Measurements from ENCODE around the gene ATP5F1B. TPM values are rescaled to one million over a fixed set of nuclear protein-coding genes. Genes with fewer than 3 reads are reported as not detected.

Gene ATP5F1B
- total RNA-seq, 1 donor from 2014 or later: 735 TPM

DNA sequence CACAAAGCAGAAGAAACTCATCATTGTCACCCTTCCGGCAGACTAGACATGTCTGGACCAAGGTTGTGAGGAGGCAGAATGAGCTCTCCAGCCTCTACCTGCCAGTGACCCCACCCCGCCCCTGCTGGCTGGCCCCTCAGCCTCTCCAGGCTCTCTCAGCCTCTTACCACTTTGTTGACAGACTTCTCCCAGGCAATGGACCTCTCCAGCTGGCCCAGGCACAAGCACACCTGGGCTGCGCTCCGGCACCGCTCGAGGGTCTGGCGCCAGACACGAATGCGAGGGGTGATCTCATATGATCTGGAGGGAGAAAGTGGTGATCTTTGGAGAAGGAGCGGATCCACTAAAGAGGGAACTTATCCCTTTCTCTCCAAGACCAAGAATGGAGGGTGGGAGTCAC, 46.0 kb downstream of the ATP5F1B start:
- peaks cover 11% of the 10 kb centered on the region for H3K27me3 Mint-ChIP-seq (ENCODE audit: unreplicated experiment)
- no peak overlapping the region for H3K27ac Mint-ChIP-seq (ENCODE audit: unreplicated experiment)
- peaks cover 7% of the 10 kb centered on the region for H3K9me3 Mint-ChIP-seq (ENCODE audit: unreplicated experiment)
- H3K36me3 Mint-ChIP-seq (ENCODE audit: unreplicated experiment): no peaks in the 10 kb centered on the region
- DNase-seq: no peak
- H3K4me1 Mint-ChIP-seq (ENCODE audit: low read depth, unreplicated experiment): peaks cover 5% of the 10 kb centered on the region
- TF ChIP-seq, protein P1, sequence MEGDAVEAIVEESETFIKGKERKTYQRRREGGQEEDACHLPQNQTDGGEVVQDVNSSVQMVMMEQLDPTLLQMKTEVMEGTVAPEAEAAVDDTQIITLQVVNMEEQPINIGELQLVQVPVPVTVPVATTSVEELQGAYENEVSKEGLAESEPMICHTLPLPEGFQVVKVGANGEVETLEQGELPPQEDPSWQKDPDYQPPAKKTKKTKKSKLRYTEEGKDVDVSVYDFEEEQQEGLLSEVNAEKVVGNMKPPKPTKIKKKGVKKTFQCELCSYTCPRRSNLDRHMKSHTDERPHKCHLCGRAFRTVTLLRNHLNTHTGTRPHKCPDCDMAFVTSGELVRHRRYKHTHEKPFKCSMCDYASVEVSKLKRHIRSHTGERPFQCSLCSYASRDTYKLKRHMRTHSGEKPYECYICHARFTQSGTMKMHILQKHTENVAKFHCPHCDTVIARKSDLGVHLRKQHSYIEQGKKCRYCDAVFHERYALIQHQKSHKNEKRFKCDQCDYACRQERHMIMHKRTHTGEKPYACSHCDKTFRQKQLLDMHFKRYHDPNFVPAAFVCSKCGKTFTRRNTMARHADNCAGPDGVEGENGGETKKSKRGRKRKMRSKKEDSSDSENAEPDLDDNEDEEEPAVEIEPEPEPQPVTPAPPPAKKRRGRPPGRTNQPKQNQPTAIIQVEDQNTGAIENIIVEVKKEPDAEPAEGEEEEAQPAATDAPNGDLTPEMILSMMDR (IDR thresholded peaks at IDR 0.05; ENCODE audit: partially characterized antibody, unreplicated experiment): no peak
- H3K4me3 Mint-ChIP-seq (ENCODE audit: unreplicated experiment): no peak overlapping the region

DNA sequence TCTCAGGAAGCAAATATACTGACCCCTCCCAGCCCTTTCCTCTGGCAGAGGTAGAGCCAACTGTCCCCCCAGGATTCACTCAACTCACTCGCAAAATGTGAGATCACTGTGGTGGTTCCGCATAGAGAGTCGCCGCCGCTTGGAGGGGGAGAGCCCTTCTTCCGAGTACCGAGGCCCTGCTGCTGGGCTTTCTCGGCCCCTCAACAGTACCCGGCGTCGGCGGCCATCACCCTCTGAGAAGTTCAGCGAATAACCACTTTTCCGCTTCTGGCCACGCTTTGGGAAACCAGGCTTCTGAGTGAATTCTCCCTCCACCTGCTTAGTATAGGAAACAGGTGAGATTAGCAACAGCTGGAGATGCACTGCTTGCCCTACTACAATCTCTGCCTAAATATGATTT, 46.7 kb downstream of the ATP5F1B start:
- no peak for DNase-seq
- Mint-ChIP-seq H3K4me1 (ENCODE audit: low read depth, unreplicated experiment) (peaks cover 10% of the 10 kb centered on the region), H3K36me3 (ENCODE audit: unreplicated experiment) (no peaks in the 10 kb centered on the region), H3K27me3 (ENCODE audit: unreplicated experiment) (peaks cover 13% of the 10 kb centered on the region), H3K27ac (ENCODE audit: unreplicated experiment) (no peak overlapping the region), H3K9me3 (ENCODE audit: unreplicated experiment) (peaks cover 6% of the 10 kb centered on the region), H3K4me3 (ENCODE audit: unreplicated experiment) (no peak overlapping the region)
- TF ChIP-seq, protein P1 (IDR thresholded peaks at IDR 0.05; ENCODE audit: partially characterized antibody, unreplicated experiment): no peak

DNA sequence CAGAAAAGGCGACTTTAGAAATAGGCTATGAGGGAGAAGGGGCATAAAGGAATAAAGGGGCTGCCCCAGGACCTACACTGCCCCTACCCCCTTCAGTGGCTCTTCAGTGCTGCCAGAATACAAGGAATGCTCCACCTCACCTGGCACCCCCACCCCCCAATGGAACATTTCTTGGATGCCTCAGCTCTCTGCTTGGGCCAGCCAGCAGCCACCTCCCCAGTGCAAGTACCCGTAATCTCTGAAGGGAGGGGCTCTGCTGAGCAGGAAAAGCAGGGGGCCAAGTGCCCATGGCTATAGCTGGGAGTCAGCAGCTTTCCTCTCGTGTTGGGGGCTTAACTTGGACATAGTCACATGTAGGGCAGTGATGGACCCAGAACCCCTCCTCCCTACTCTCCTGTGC, 49.0 kb downstream of the ATP5F1B start:
- peaks cover 6% of the 10 kb centered on the region for H3K9me3 Mint-ChIP-seq (ENCODE audit: unreplicated experiment)
- DNase-seq: no peak
- H3K27me3 Mint-ChIP-seq (ENCODE audit: unreplicated experiment): peaks cover 15% of the 10 kb centered on the region
- TF ChIP-seq, protein P1 (IDR thresholded peaks at IDR 0.05; ENCODE audit: partially characterized antibody, unreplicated experiment): no peak
- H3K4me1 Mint-ChIP-seq (ENCODE audit: low read depth, unreplicated experiment): peaks cover 12% of the 10 kb centered on the region
- no peak overlapping the region for H3K4me3 Mint-ChIP-seq (ENCODE audit: unreplicated experiment)
- no peak overlapping the region for H3K27ac Mint-ChIP-seq (ENCODE audit: unreplicated experiment)
- H3K36me3 Mint-ChIP-seq (ENCODE audit: unreplicated experiment): no peaks in the 10 kb centered on the region

DNA sequence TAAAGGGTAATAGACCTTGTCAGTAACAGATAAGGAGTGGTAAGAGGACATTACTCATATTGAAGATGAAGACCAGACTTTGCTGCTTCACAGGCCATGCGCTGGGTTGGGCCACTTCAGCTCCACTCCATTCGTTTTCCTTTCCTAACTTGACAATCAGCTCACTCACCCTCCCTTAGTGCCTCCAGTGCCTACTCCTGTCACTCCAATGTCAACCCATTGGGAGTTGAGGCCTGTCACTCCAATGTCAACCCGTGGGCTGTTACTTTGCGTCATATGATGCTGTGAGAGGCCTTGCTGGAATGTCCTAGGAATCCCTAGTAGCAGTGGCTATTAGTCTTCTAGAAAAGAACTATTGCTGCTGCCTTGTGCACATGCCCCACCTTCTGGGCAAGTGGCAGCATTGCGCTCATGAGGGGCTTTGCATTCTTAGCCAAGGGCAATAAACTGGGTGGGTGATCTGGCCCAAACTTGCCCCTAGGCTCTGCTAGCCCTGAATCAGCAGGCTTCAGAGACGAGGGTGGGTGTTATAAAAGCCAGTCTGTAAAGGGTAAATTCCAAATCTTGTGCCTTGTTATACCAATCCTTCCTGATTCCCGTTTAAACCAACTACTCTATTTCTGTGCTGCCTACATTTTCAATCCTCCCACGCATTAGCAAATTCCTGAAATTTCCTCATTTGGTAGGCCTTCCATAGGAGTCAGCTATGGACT, 51.7 kb downstream of the ATP5F1B start:
- Mint-ChIP-seq H3K27ac (ENCODE audit: unreplicated experiment) (peak overlapping the region; percentile 31), H3K36me3 (ENCODE audit: unreplicated experiment) (no peaks in the 10 kb centered on the region), H3K4me1 (ENCODE audit: low read depth, unreplicated experiment) (peaks cover 14% of the 10 kb centered on the region), H3K4me3 (ENCODE audit: unreplicated experiment) (peak overlapping the region; percentile 17), H3K27me3 (ENCODE audit: unreplicated experiment) (peaks cover 16% of the 10 kb centered on the region), H3K9me3 (ENCODE audit: unreplicated experiment) (peaks cover 4% of the 10 kb centered on the region)
- TF ChIP-seq, protein P1 (IDR thresholded peaks at IDR 0.05; ENCODE audit: partially characterized antibody, unreplicated experiment): peak; percentile 80
- peak; percentile 73 for DNase-seq

DNA sequence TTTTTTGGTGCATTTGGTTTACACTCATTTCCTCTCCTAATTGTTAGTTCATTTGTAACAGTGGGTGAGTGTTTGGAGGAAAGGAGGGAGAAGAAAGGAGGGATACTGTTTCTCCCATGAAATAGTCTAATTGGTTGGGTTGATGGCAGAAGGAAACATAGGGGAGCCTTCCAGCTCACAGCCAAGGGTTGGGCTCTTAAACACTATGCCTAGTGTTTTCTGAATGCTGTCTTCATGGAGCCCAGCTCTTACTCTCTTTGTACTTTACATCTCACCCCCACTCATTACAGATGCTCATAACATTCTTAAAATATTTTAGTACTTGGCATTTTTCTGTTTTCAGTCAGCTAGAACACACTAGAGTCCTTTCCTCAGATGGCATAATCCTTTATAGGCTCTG, 53.8 kb downstream of the ATP5F1B start:
- H3K27ac Mint-ChIP-seq (ENCODE audit: unreplicated experiment): no peak overlapping the region
- H3K36me3 Mint-ChIP-seq (ENCODE audit: unreplicated experiment): no peaks in the 10 kb centered on the region
- H3K4me1 Mint-ChIP-seq (ENCODE audit: low read depth, unreplicated experiment): peaks cover 14% of the 10 kb centered on the region
- DNase-seq: no peak
- TF ChIP-seq, protein P1 (IDR thresholded peaks at IDR 0.05; ENCODE audit: partially characterized antibody, unreplicated experiment): no peak
- peak overlapping the region; percentile 28 for H3K4me3 Mint-ChIP-seq (ENCODE audit: unreplicated experiment)
- no peaks in the 10 kb centered on the region for H3K9me3 Mint-ChIP-seq (ENCODE audit: unreplicated experiment)
- peaks cover 9% of the 10 kb centered on the region for H3K27me3 Mint-ChIP-seq (ENCODE audit: unreplicated experiment)
